ENCODE results near the gene TNS3.

GRCh38 chr7:47326808-47327207, 255.1 kb downstream of the TNS3 start:
- no peak for TF ChIP-seq CTCF (IDR thresholded peaks at IDR 0.05)
- TF ChIP-seq EZH2 (IDR thresholded peaks at IDR 0.05; ENCODE audit: borderline replicate concordance, insufficient read depth, low read depth, low read length, poor library complexity, severe bottlenecking), result no peak

Measured in B cell (primary cell).